GM19238 (cell line): ENCODE results near the gene SLX9.
"Not testable (repeated sequence)": the region's sequence is repeated elsewhere in the genome, so short reads cannot be mapped to it uniquely, and the experiment has no call there.

Experiments
- DNase-seq: peaks from one replicate; pipeline ENCODE4 v3.0.0; 2011; ENCODE audit warnings: low spot score; ENCODE audit not compliant: insufficient read length

The SLX9 gene

GRCh38 chr21:45017039-45017960, 77.5 kb downstream of the SLX9 start:
- no peak for DNase-seq

DNA sequence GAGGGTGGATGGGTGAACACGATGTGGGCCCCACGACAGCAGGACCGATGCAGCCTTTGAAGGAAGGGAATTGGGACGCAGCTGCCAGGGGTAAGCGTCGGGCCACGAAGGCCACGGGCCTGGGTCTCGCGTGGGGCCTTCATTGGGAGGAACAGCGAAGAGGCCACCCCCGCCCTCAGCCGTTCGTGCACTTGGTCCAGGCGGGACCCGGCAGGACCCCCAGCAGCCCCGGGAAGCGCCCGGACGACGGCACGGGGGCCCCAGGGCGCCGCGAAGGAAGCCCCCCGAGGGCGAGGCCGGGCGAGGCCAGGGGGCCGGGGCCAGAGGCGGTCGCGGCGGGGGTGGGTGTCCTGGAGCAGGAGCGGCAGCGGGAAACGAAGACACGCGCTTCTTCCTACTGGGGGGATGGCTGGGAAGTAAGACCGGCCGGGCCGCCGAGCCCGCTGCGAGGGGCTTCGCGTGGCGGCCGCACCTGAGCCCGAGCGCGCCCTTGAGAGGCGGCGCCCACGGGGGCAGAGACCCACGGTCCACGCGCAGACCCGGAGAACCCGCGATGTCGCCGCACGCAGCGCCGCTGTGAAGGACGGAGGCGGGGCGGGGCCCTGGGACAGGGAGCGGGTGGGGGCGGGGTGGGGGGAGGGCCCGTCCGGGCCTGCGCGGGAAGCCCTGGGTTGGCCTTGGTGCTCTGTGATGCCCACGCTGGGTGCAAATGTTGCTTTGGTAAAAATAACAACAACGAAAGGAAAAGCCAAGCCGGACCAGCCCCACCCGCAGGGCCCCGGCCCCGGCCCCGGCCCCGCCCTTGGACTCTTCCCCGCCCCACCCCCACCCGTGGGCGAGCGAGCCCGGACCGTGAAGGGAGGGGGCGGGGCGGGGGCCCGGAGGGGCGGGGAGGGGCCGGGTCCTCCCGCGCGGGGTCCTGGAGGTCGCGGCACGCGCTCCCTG, 78.6 kb downstream of the SLX9 start:
- DNase-seq, result no peak

GRCh38 chr21:45019076-45019886, 79.5 kb downstream of the SLX9 start:
- DNase-seq, result no peak

DNA sequence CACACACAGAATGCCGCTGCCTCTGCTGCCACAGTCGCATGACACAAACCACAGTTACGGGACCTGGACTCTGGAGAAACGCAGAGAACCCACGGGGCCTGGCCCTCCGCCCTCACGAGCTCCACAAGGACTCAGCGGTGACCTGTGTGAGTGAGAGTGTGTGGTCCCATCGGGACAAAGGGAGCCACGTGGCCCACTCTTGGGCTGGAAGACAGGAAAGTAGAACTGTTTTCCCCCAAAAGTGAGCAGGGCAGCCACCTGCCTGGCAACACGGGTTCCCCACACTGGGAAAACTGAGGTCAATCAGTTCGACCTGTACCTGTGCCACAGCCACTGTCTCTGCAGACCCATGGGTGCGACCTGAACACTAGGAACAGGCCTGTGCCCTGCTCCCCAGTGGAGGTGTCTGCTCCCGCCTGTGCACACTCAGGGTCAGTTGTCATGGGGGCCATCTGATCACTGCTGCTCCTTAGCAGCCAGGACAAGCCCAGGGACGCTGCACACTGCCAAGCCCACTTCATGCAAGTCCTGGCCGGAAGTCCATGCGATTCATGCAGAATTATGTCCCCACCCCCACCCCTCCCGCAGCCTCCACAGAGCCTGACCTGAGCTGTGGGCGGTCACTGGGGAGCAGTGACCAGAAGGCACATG, 80.2 kb downstream of the SLX9 start:
- no peak for DNase-seq

GRCh38 chr21:45020629-45021427, 81.0 kb downstream of the SLX9 start:
- DNase-seq, result no peak

DNA sequence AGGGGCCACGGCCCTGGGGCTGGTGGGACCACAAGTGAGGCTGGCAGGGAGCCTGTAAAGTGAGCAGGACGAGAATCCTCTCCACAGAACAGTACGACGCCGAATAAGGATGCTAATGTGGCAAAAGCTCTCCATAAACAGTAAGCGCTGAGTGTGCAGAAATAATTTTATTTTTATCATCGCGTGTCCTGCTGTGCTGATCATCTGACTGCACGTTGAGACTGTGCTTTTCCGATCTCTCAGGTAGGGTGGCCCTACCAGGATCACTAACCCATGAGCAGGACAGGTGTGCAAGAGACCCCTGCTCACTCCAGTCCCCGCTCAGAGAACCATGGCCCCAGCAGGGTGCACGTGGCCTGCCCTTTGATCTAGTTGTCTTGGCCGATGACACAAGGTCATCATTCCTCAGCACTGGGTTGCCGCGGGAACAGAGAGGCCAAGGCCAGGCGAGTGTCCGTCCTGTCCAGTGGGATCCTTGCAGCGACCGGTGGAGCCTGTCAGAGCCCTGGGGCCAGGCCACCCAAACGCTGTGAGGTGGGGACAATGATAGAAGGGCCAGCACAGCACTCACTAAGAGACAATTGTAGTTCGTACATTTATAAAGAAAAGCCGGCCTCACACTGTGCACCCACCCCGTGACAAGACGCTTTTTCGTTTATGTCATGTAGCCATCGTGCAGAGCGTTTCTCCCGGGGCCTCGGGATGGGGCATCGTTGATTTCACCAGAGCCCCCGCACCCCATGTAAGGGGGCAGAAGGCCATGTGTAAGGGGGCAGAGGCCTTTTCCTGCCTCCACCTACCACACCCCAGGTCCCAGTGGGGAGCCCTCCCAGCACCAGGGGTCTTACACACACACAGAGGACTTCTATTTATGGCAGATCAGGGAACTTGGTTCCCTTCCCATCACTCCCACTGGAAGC, 81.9 kb downstream of the SLX9 start:
- DNase-seq, result no peak

- no peak for DNase-seq
Measured at GRCh38 chr21:45022348-45022675, 82.5 kb downstream of the SLX9 start.

- DNase-seq, result no peak
Measured at GRCh38 chr21:45022736-45023135, 82.9 kb downstream of the SLX9 start.

GRCh38 chr21:45024516-45024915, 84.7 kb downstream of the SLX9 start:
- not testable (repeated sequence) for DNase-seq

DNA sequence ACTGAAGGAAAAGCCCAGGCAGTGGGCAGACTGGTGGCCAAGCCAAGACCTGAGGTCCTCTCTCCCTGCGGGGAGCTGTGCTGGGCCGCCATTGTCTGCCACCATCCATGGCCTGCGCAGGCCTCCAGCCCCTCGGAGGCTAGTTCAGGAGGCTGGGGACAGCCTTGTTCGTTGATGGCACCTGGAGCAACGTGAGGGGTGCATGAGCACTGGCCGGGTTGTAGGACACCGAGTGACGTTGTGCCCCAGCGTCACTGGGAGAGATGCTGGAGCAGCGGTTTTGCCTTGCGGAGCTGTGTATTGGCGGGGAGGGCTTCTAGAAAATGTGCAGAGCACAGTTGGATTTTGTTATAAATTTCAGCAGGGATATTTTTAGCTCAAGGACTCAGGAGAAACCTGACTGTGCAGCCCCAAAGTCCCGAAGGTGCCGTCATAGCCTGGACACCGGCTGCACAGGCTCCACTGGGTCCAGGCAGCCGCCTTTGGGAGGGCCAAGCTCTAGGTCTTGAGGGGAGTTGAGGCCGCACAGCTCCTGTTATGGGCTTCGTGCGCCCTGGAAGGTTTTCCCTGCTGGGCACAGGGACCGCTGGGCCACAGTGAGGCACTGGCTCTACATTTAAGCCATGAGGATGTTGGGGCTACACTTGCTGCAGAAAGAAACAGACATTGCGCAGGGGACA, 86.4 kb downstream of the SLX9 start:
- no peak for DNase-seq
